H1 (cell line): ENCODE data around the gene CDHR2. TPM values are rescaled to one million over a fixed set of nuclear protein-coding genes. Genes with fewer than 3 reads are reported as not detected.
A peak's percentile ranks its signal among the peaks of the same experiment; 100 is the strongest.

ENCODE experiments used
- CTCF ChIA-PET: fragments of 300-600 bp; sonication (Branson Sonifier 250); formaldehyde crosslinking; loops from one replicate; lab custom pipeline; 2021; ENCODE audit not compliant: partially characterized antibody; lab: Charles Lee
- POLR2A ChIA-PET: fragments of 300-600 bp; sonication (Branson Sonifier 250); formaldehyde crosslinking; loops from one replicate; lab custom pipeline; 2021; ENCODE audit warnings: inconsistent platforms; ENCODE audit not compliant: partially characterized antibody; lab: Charles Lee
- DNase-seq, 2 experiments: peaks; one replicate each; pipeline versions ENCODE4 v3.0.0 to v3.0.0-alpha.2; 2010 to 2022; ENCODE audit warnings: low spot score in 2 of 2, low read depth in 1 of 2, mixed read lengths in 1 of 2
- FAIRE-seq: peaks from 2 replicates; lab custom pipeline; 2011; peaks lifted over from hg19 to GRCh38; lab: Jason Lieb, UNC
- H2AFZ ChIP-seq: 2 replicates; pipeline ENCODE4 v1.8.1; 2012; ENCODE audit warnings: low read length, inconsistent platforms
- H2AK5ac ChIP-seq: 2 replicates; pipeline ENCODE4 v1.6.1; 2013; ENCODE audit warnings: low read depth, low read length
- H2BK120ac ChIP-seq: replicated peaks from 2 replicates; pipeline ENCODE3; 2013; ENCODE audit warnings: low read depth, low read length, inconsistent platforms
- H2BK12ac ChIP-seq: 2 replicates; pipeline ENCODE4 v1.6.1; 2013; ENCODE audit warnings: low read depth, low read length
- H2BK15ac ChIP-seq: 2 replicates; pipeline ENCODE4 v1.6.1; 2013; ENCODE audit warnings: low read length
- H2BK20ac ChIP-seq: 2 replicates; pipeline ENCODE4 v1.6.1; 2013; ENCODE audit warnings: low read length
- H2BK5ac ChIP-seq: 2 replicates; pipeline ENCODE4 v1.6.1; 2013; ENCODE audit warnings: low read depth, low read length
- H3K14ac ChIP-seq: 2 replicates; pipeline ENCODE4 v1.6.1; 2013; ENCODE audit warnings: inconsistent platforms; ENCODE audit not compliant: insufficient read length
- H3K18ac ChIP-seq: 2 replicates; pipeline ENCODE4 v1.6.1; 2013; ENCODE audit warnings: low read length; ENCODE audit errors: extremely low read depth
- H3K23ac ChIP-seq: 2 replicates; pipeline ENCODE4 v1.6.1; 2013; ENCODE audit warnings: inconsistent platforms; ENCODE audit not compliant: insufficient read length
- H3K23me2 ChIP-seq: 2 replicates; pipeline ENCODE4 v1.6.1; 2013; ENCODE audit warnings: low read depth, low read length
- H3K27ac ChIP-seq: 2 replicates; pipeline ENCODE4 v1.6.1; 2011; ENCODE audit warnings: low read depth, low read length, inconsistent platforms
- H3K27me3 ChIP-seq, 4 experiments: replicated peaks in 1 of 4; 1 replicate in 1 of 4; 2 replicates in 3 of 4; pipeline versions ENCODE4 v1.6.1 to v1.8.1; 2011 to 2013; ENCODE audit warnings: low read length in 3 of 4, mild to moderate bottlenecking in 3 of 4, inconsistent platforms in 2 of 4, mixed read lengths in 2 of 4, moderate library complexity in 1 of 4; ENCODE audit not compliant: control insufficient read depth in 3 of 4, insufficient read depth in 3 of 4; ENCODE audit errors: extremely low read depth in 1 of 4
- H3K36me3 ChIP-seq, 4 experiments: 2 replicates each; pipeline versions ENCODE4 v1.6.1 to v1.8.1; 2011 to 2013; ENCODE audit warnings: mild to moderate bottlenecking in 4 of 4, low read length in 3 of 4, moderate library complexity in 2 of 4, control low read depth in 1 of 4, inconsistent platforms in 1 of 4; ENCODE audit not compliant: insufficient read depth in 4 of 4, control insufficient read depth in 2 of 4
- H3K4ac ChIP-seq: replicated peaks from 2 replicates; pipeline ENCODE3; 2013; ENCODE audit warnings: low read length, low read depth, mixed read lengths, inconsistent platforms; ENCODE audit not compliant: insufficient read length
- H3K4me1 ChIP-seq, 4 experiments: replicated peaks in 1 of 4; 1 replicate in 1 of 4; 2 replicates in 3 of 4; pipeline versions ENCODE4 v1.6.1 to v1.8.1; 2011 to 2013; ENCODE audit warnings: low read length in 3 of 4, inconsistent platforms in 2 of 4, mixed read lengths in 1 of 4; ENCODE audit not compliant: insufficient read depth in 4 of 4, control insufficient read depth in 3 of 4
- H3K4me2 ChIP-seq, 2 experiments: 2 replicates each; pipeline versions ENCODE4 v1.6.1 to v1.8.1; 2011 to 2013; ENCODE audit warnings: low read depth in 2 of 2, low read length in 2 of 2, control low read depth in 1 of 2, inconsistent platforms in 1 of 2, mild to moderate bottlenecking in 1 of 2; ENCODE audit not compliant: insufficient read depth in 1 of 2
- H3K4me3 ChIP-seq, 4 experiments: fragments of 200-600, 300-600 bp in 1 of 4; sonication (generic), shearing (Covaris generic), sonication (Bioruptor Twin) in 1 of 4; 2 replicates each; pipeline versions ENCODE4 v1.5.1 to v1.8.1; 2011 to 2016; ENCODE audit warnings: low read length in 4 of 4, low read depth in 3 of 4, control low read depth in 2 of 4, inconsistent platforms in 2 of 4, mild to moderate bottlenecking in 2 of 4, mixed read lengths in 1 of 4, moderate library complexity in 1 of 4; ENCODE audit not compliant: insufficient read depth in 2 of 4; ENCODE audit errors: extremely low read depth in 1 of 4
- H3K56ac ChIP-seq: replicated peaks from 2 replicates; pipeline ENCODE3; 2013; ENCODE audit warnings: low read depth, mild to moderate bottlenecking, mixed read lengths, low read length, inconsistent platforms; ENCODE audit not compliant: insufficient read length
- H3K79me1 ChIP-seq: 2 replicates; pipeline ENCODE4 v1.6.1; 2013; ENCODE audit warnings: low read depth, low read length, control low read depth
- H3K79me2 ChIP-seq, 2 experiments: 2 replicates each; pipeline versions ENCODE4 v1.6.1 to v1.8.1; 2012 to 2013; ENCODE audit warnings: low read length in 2 of 2, mild to moderate bottlenecking in 2 of 2, inconsistent platforms in 1 of 2; ENCODE audit not compliant: insufficient read depth in 2 of 2, control insufficient read depth in 1 of 2
- H3K9ac ChIP-seq, 4 experiments: replicated peaks in 1 of 4; 1 replicate in 1 of 4; 2 replicates in 3 of 4; pipeline versions ENCODE4 v1.6.1 to v1.8.1; 2011 to 2013; ENCODE audit warnings: low read depth in 3 of 4, low read length in 3 of 4, control low read depth in 2 of 4, mild to moderate bottlenecking in 2 of 4, moderate library complexity in 2 of 4, inconsistent platforms in 1 of 4; ENCODE audit errors: extremely low read depth in 1 of 4
- H3K9me3 ChIP-seq, 2 experiments: 2 replicates each; pipeline versions ENCODE4 v1.6.1 to v1.8.1; 2012 to 2013; ENCODE audit warnings: mild to moderate bottlenecking in 2 of 2, moderate library complexity in 2 of 2, control low read depth in 1 of 2, inconsistent platforms in 1 of 2, low read depth in 1 of 2, low read length in 1 of 2, mixed read lengths in 1 of 2; ENCODE audit not compliant: insufficient read depth in 2 of 2
- H4K20me1 ChIP-seq, 2 experiments: replicated peaks in 1 of 2; 2 replicates each; pipeline versions ENCODE3 to v1.8.1; 2011 to 2013; ENCODE audit warnings: inconsistent platforms in 2 of 2, low read length in 2 of 2, mild to moderate bottlenecking in 1 of 2; ENCODE audit not compliant: insufficient read depth in 2 of 2, control insufficient read depth in 1 of 2
- H4K5ac ChIP-seq: 2 replicates; pipeline ENCODE4 v1.6.1; 2013; ENCODE audit warnings: low read length, low read depth, mixed read lengths, inconsistent platforms; ENCODE audit not compliant: insufficient read length
- H4K8ac ChIP-seq: 2 replicates; pipeline ENCODE4 v1.8.0; 2013; ENCODE audit warnings: mild to moderate bottlenecking, moderate library complexity, low read length, inconsistent platforms; ENCODE audit not compliant: insufficient read depth; ENCODE audit errors: extremely low read depth
- H4K91ac ChIP-seq: replicated peaks from 2 replicates; pipeline ENCODE3; 2013; ENCODE audit warnings: low read length, mixed read lengths, inconsistent platforms; ENCODE audit not compliant: insufficient read length
- E2F6 ChIP-seq: IDR thresholded peaks from 2 replicates; pipeline ENCODE4 v1.6.1; 2012; ENCODE audit warnings: inconsistent platforms
- FOSL1 ChIP-seq: IDR thresholded peaks from 2 replicates; pipeline ENCODE4 v1.6.1; 2011; ENCODE audit warnings: mild to moderate bottlenecking, low read depth, low read length, moderate library complexity; ENCODE audit not compliant: insufficient read depth
- GABPA ChIP-seq: IDR thresholded peaks from 2 replicates; pipeline ENCODE4 v1.6.1; 2011; ENCODE audit warnings: mild to moderate bottlenecking, low read length, moderate library complexity, borderline replicate concordance; ENCODE audit not compliant: insufficient read depth
- NANOG ChIP-seq: IDR thresholded peaks from 2 replicates; pipeline ENCODE4 v1.6.1; 2011; ENCODE audit warnings: low read length, low read depth, mild to moderate bottlenecking, inconsistent platforms; ENCODE audit not compliant: insufficient read depth, poor library complexity, severe bottlenecking
- RAD21 ChIP-seq, 2 experiments: IDR thresholded peaks in 1 of 2; conservative IDR thresholded peaks in 1 of 2; 2 replicates each; pipeline ENCODE4 v1.6.1; 2011; ENCODE audit warnings: low read depth in 2 of 2, low read length in 2 of 2, improper control_type of control experiment in 1 of 2, inconsistent platforms in 1 of 2, mild to moderate bottlenecking in 1 of 2, moderate library complexity in 1 of 2
- TAF1 ChIP-seq: IDR thresholded peaks from 2 replicates; pipeline ENCODE4 v1.6.1; 2011; ENCODE audit warnings: mild to moderate bottlenecking, low read depth, low read length
- TAF7 ChIP-seq: optimal IDR thresholded peaks from 2 replicates; pipeline ENCODE3; 2011; ENCODE audit warnings: low read depth, mild to moderate bottlenecking, inconsistent platforms, low read length, moderate library complexity, borderline replicate concordance
- WGBS, 2 experiments: shearing (Covaris generic) in 1 of 2; methylation state at CpG; one replicate each; pipeline versions ENCODE4 v1.1.6 to v1.1.7; 2013 to 2015; ENCODE audit warnings: low lambda C conversion rate in 2 of 2, mixed read lengths in 2 of 2, inconsistent platforms in 1 of 2, low coverage in 1 of 2, missing lambda C conversion rate in 1 of 2; ENCODE audit not compliant: insufficient replicate concordance in 2 of 2, insufficient coverage in 1 of 2, insufficient read length in 1 of 2; ENCODE audit errors: extremely low coverage in 1 of 2, missing lambda C conversion rate in 1 of 2; 5-methylcytosine and 5-hydroxymethylcytosine counted together
- polyA plus RNA-seq, 7 experiments: library from polyadenylated mRNA; depleted of rRNA in 3 of 7; stranded (reverse) in 5 of 7; unstranded in 2 of 7; fragments of >200 nt in 5 of 7; fragments of 200-250 nt in 2 of 7; gene quantifications; 1 replicate in 5 of 7; 2 replicates in 1 of 7; 4 replicates in 1 of 7; pipeline versions ENCODE4 v1.2.1 to v1.2.3, GENCODE V29; 2011 to 2013; ENCODE audit warnings: missing spikeins in 2 of 7, mixed read lengths in 2 of 7
- total RNA-seq: library from RNA; stranded (reverse); fragmentation: NEBNext Ultra II Directional; extraction: Animal tissue kit (Norgen Biotek cat#: 25700); gene quantifications from 2 replicates; pipeline ENCODE4 v1.2.1, GENCODE V29; 2021

CDHR2 gene
- total and polyA plus RNA-seq, 2 of the 8 experiments (the other 6 are each of a cell fraction or from before 2014, with no cell fraction given): 0.02 to 0.43 TPM

- Histone ChIP-seq H3K27me3 (peaks cover 0 to 19% (median 7%) of the 10 kb centered on the region in 4 experiments; a peak in 4 of 7 replicates), H3K36me3 (peaks cover 0 to 4% (median 0%) of the 10 kb centered on the region in 4 experiments; a peak in 2 of 8 replicates), H3K79me1 (no peaks in the 10 kb centered on the region), H3K23ac (no peak overlapping the region), H2AK5ac (no peak overlapping the region), H3K4me3 (peak overlapping the region in 3 of 4 experiments; percentile 10 to 55 (median 21); a peak in 4 of 8 replicates), H2AFZ (peak overlapping the region; percentile 8; the same call in 1 of the 2 replicates), H2BK120ac (no peak overlapping the region), H2BK12ac (no peak overlapping the region), H3K14ac (no peak overlapping the region), H3K79me2 (no peaks in the 10 kb centered on the region), H3K4me1 (0 out of 7 replicates have a peak, but pooled peaks cover 0 to 2% (median 0%) of the 10 kb centered on the region in 4 experiments), H3K18ac (no peak overlapping the region), H3K27ac (no peak overlapping the region), H3K4ac (no peak overlapping the region), H4K20me1 (peaks cover 0 to 10% of the 10 kb centered on the region in 2 experiments), H2BK20ac (no peak overlapping the region), H3K9ac (no peak overlapping the region), H3K56ac (no peak overlapping the region), H4K5ac (no peak overlapping the region), H4K8ac (peak overlapping the region; percentile 72; the same call in 1 of the 2 replicates), H2BK15ac (no peak overlapping the region), H2BK5ac (no peak overlapping the region), H3K9me3 (peaks cover 0 to 5% of the 10 kb centered on the region in 2 experiments; a peak in 2 of 4 replicates), H4K91ac (no peak overlapping the region), H3K4me2 (peak overlapping the region; percentile 69 to 83), H3K23me2 (peaks cover 9% of the 10 kb centered on the region; the same call in 1 of the 2 replicates)
- WGBS, 2 experiments: 22% methylated on average over 63 of the region's 98 CpGs; no CpG with 5 or more reads in 1 of the 2 experiments
- ChIA-PET CTCF (interaction anchor here (0.7 to 5.6 kb wide), 20 partner anchors 10 to 726 kb away, joined by 3 to 37 read pairs (median 5); partner anchors contain the start of genes CDHR2 and CPLX2), POLR2A (interaction anchor here (0.7 to 3.3 kb wide), 10 partner anchors 9 to 209 kb away, joined by 3 to 23 read pairs (median 4); partner anchors contain the start of genes EIF4E1B, NOP16, RNF44 and SNCB)
- FAIRE-seq (no peak), DNase-seq (peak in 1 of 2 experiments; percentile 78)
- TF ChIP-seq TAF1 (peak; percentile 14; the same call in 1 of the 2 replicates), E2F6 (peak; percentile 80; the same call in 1 of the 2 replicates), NANOG (no peak), GABPA (peak; percentile 72), RAD21 (IDR thresholded peaks at IDR 0.05 in 1 of 2, conservative IDR thresholded peaks at IDR 0.05 in 1 of 2; ENCODE audit: low read depth in 2 of 2, low read length in 2 of 2) (peak in 1 of 2 experiments; percentile 33; a peak in 3 of 4 replicates), TAF7 (peak; percentile 40), FOSL1 (0 out of 2 replicates have a peak, but pooled peaks have one; percentile 7)
Measured at GRCh38 chr5:176596689-176597416, 47.7 kb downstream of the CDHR2 start.
